ENCODE measurements around the gene NFAM1. TPM values are rescaled to one million over a fixed set of nuclear protein-coding genes. Genes with fewer than 3 reads are reported as not detected.
A peak's percentile ranks its signal among the peaks of the same experiment; 100 is the strongest.

NFAM1 gene
- total RNA-seq, 1 experiment from 2014 or later: 0.12 TPM

GRCh38 chr22:42399315-42400271, 32.6 kb downstream of the NFAM1 start (continued):
- TF ChIP-seq YY1 (IDR thresholded peaks at IDR 0.05; ENCODE audit: extremely low read depth, insufficient replicate concordance, low read depth, low read length) (no peak), POLR2AphosphoS5 (IDR thresholded peaks at IDR 0.05; ENCODE audit: low read depth, low read length) (no peak), POLR2A (IDR thresholded peaks at IDR 0.05; ENCODE audit: borderline replicate concordance, extremely low read depth, insufficient read depth, insufficient read length) (no peak)

GRCh38 chr22:42397332-42398249, 34.6 kb downstream of the NFAM1 start:
- Histone ChIP-seq H3K4me2 (ENCODE audit: low read length) (no peak overlapping the region), H2AFZ (ENCODE audit: low read depth, low read length, poor library complexity, severe bottlenecking) (peak overlapping the region; percentile 35), H3K9me2 (ENCODE audit: insufficient read depth) (no peaks in the 10 kb centered on the region), H3K9ac (ENCODE audit: low read length) (no peak overlapping the region), H3K4me3 (replicated peaks in 1 of 2; ENCODE audit: low read depth in 1 of 2, low read length in 2 of 2) (no peak overlapping the region), H3K9me3 (ENCODE audit: control insufficient read depth in 1 of 2, insufficient read depth in 1 of 2, low read depth in 1 of 2, low read length in 2 of 2) (no peaks in the 10 kb centered on the region), H3K36me3 (ENCODE audit: control insufficient read depth in 1 of 2, insufficient read depth in 2 of 2, low read length in 2 of 2) (no peaks in the 10 kb centered on the region), H3K27me3 (ENCODE audit: insufficient read depth, low read length) (no peaks in the 10 kb centered on the region), H3K27ac (ENCODE audit: low read depth, low read length) (no peak overlapping the region), H3K4me1 (ENCODE audit: control insufficient read depth in 1 of 2, insufficient read depth in 2 of 2, low read length in 2 of 2) (peaks cover 4 to 7% of the 10 kb centered on the region in 2 experiments; a peak in 3 of 4 replicates), H4K20me1 (ENCODE audit: insufficient read depth) (no peaks in the 10 kb centered on the region), H3K79me2 (ENCODE audit: insufficient read depth, low read length) (no peaks in the 10 kb centered on the region)
- DNase-seq (ENCODE audit: low read depth, low spot score) (no peak), ATAC-seq (no peak)
- intact Hi-C loops (cut with micrococcal nuclease): no loop called here
- no TSS peak for BruUV-seq (replicated peaks)
- TF ChIP-seq ZBTB33 (IDR thresholded peaks at IDR 0.05; ENCODE audit: extremely low read depth, insufficient replicate concordance, low read length) (no peak), RAD21 (IDR thresholded peaks at IDR 0.05; ENCODE audit: low read depth) (no peak), CTCF (IDR thresholded peaks at IDR 0.05 in 2 of 3, conservative IDR thresholded peaks at IDR 0.05 in 1 of 3; ENCODE audit: borderline replicate concordance in 1 of 3, insufficient read depth in 1 of 3, low read depth in 2 of 3, low read length in 2 of 3) (no peak), YY1 (IDR thresholded peaks at IDR 0.05; ENCODE audit: extremely low read depth, insufficient replicate concordance, low read depth, low read length) (no peak), ATF3 (IDR thresholded peaks at IDR 0.05) (no peak), JUND (IDR thresholded peaks at IDR 0.05) (no peak), ZFX (IDR thresholded peaks at IDR 0.05) (no peak)
- ChIA-PET POLR2A (no interaction called here), CTCF (no interaction called here), RAD21 (ENCODE audit: low non-redundant PET in 1 of 2, low total read pairs in 2 of 2, uncharacterized antibody in 2 of 2, unreplicated experiment in 2 of 2) (no interaction called here)
